Measurements from ENCODE around the gene CXCL14.

- TF ChIP-seq, protein P1, sequence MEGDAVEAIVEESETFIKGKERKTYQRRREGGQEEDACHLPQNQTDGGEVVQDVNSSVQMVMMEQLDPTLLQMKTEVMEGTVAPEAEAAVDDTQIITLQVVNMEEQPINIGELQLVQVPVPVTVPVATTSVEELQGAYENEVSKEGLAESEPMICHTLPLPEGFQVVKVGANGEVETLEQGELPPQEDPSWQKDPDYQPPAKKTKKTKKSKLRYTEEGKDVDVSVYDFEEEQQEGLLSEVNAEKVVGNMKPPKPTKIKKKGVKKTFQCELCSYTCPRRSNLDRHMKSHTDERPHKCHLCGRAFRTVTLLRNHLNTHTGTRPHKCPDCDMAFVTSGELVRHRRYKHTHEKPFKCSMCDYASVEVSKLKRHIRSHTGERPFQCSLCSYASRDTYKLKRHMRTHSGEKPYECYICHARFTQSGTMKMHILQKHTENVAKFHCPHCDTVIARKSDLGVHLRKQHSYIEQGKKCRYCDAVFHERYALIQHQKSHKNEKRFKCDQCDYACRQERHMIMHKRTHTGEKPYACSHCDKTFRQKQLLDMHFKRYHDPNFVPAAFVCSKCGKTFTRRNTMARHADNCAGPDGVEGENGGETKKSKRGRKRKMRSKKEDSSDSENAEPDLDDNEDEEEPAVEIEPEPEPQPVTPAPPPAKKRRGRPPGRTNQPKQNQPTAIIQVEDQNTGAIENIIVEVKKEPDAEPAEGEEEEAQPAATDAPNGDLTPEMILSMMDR (IDR thresholded peaks at IDR 0.05): no peak
- no peak for TF ChIP-seq TAF1 (IDR thresholded peaks at IDR 0.05; ENCODE audit: borderline replicate concordance, low read depth, low read length)
- no peak for TF ChIP-seq SIN3A (IDR thresholded peaks at IDR 0.05; ENCODE audit: borderline replicate concordance, low read depth, low read length)
- no peak for TF ChIP-seq EP300 (IDR thresholded peaks at IDR 0.05; ENCODE audit: borderline replicate concordance in 1 of 2, low read depth in 1 of 2, low read length in 1 of 2)
- no peak for TF ChIP-seq EZH2phosphoT487 (IDR thresholded peaks at IDR 0.05; ENCODE audit: borderline replicate concordance, low read depth)
Observed at GRCh38 chr5:135568923-135569360, 9.8 kb downstream of the CXCL14 start.
